Esophagus squamous epithelium (tissue), 4 donors: ENCODE data around the gene GLP1R.

Experiments used
- POLR2A ChIP-seq, 4 donors: fragments of 450-650 bp; IDR thresholded peaks; one replicate each; pipeline ENCODE4 v1.6.1; 2017; ENCODE audit warnings: antibody characterized with exemption in 4 of 4, mild to moderate bottlenecking in 4 of 4, moderate library complexity in 3 of 4
- TF ChIP-seq, protein P1 (sequence below), 6 experiments: fragments of 450-650 bp in 4 of 6; fragments of 200-600 bp in 2 of 6; sonication (generic) in 2 of 6; IDR thresholded peaks; one replicate each; pipeline ENCODE4 v1.5.1; 2016 to 2019; ENCODE audit warnings: antibody characterized with exemption in 6 of 6, mild to moderate bottlenecking in 4 of 6, moderate library complexity in 4 of 6

DNA sequence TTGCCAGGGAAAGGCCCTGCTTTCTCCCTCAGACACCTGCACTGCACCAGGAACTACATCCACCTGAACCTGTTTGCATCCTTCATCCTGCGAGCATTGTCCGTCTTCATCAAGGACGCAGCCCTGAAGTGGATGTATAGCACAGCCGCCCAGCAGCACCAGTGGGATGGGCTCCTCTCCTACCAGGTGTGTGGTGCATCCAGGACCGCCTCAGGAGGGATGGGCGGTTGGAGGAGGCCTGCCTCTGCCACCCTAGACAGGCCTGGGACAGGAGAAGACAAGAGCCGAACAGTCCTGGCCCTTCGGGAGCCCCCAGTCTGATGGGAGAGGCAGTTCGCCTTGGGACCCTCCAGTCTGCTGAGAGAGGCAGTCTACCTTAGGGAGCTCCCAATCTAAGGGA, 24.2 kb downstream of the GLP1R start:
- TF ChIP-seq, protein P1, sequence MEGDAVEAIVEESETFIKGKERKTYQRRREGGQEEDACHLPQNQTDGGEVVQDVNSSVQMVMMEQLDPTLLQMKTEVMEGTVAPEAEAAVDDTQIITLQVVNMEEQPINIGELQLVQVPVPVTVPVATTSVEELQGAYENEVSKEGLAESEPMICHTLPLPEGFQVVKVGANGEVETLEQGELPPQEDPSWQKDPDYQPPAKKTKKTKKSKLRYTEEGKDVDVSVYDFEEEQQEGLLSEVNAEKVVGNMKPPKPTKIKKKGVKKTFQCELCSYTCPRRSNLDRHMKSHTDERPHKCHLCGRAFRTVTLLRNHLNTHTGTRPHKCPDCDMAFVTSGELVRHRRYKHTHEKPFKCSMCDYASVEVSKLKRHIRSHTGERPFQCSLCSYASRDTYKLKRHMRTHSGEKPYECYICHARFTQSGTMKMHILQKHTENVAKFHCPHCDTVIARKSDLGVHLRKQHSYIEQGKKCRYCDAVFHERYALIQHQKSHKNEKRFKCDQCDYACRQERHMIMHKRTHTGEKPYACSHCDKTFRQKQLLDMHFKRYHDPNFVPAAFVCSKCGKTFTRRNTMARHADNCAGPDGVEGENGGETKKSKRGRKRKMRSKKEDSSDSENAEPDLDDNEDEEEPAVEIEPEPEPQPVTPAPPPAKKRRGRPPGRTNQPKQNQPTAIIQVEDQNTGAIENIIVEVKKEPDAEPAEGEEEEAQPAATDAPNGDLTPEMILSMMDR (IDR thresholded peaks at IDR 0.05) = no peak
- no peak for TF ChIP-seq POLR2A (IDR thresholded peaks at IDR 0.05)
